HG03457 (cell line): ENCODE data around the gene ARF3.

Experiments
- ATAC-seq: cut with Tn5 transposase; IDR thresholded peaks from one replicate; pipeline ENCODE4 v1.9.1; 2021; ENCODE audit warnings: moderate number of reproducible peaks; ENCODE audit not compliant: unreplicated experiment

Gene ARF3

GRCh38 chr12:48967991-48968390 lies 10.7 kb upstream of the ARF3 start:
- ATAC-seq: no peak

- no peak for ATAC-seq
These were observed 9.0 kb upstream of the ARF3 start for GRCh38 chr12:48966177-48966895.

- no peak for ATAC-seq
These were observed 8.1 kb upstream of the ARF3 start for GRCh38 chr12:48965298-48965838.

GRCh38 chr12:48961801-48962200 lies 4.5 kb upstream of the ARF3 start:
- no peak for ATAC-seq

- ATAC-seq: no peak
These were observed 4.0 kb upstream of the ARF3 start for GRCh38 chr12:48961331-48961730.

- no peak for ATAC-seq
These were observed 3.5 kb upstream of the ARF3 start for GRCh38 chr12:48960834-48961233.

- ATAC-seq: no peak
These were observed 732 bp upstream of the ARF3 start for GRCh38 chr12:48958049-48958388.

- no peak for ATAC-seq
These were observed 777 bp downstream of the ARF3 start for GRCh38 chr12:48956279-48957140.

- no peak for ATAC-seq
These were observed 2.3 kb downstream of the ARF3 start for GRCh38 chr12:48954841-48955501.

- no peak for ATAC-seq
These were observed 3.2 kb downstream of the ARF3 start for GRCh38 chr12:48954061-48954460.

- no peak for ATAC-seq
These were observed 4.6 kb downstream of the ARF3 start for GRCh38 chr12:48952691-48953090.

- no peak for ATAC-seq
These were observed 9.6 kb downstream of the ARF3 start for GRCh38 chr12:48947727-48948126.

GRCh38 chr12:48946943-48947342 lies 10.3 kb downstream of the ARF3 start:
- no peak for ATAC-seq

GRCh38 chr12:48946205-48946604 lies 11.1 kb downstream of the ARF3 start:
- no peak for ATAC-seq

- no peak for ATAC-seq
These were observed 14.1 kb downstream of the ARF3 start for GRCh38 chr12:48943221-48943620.

GRCh38 chr12:48940181-48940580 lies 17.1 kb downstream of the ARF3 start:
- no peak for ATAC-seq

- no peak for ATAC-seq
These were observed 18.5 kb downstream of the ARF3 start for GRCh38 chr12:48938805-48939204.

- ATAC-seq: no peak
These were observed 20.1 kb downstream of the ARF3 start for GRCh38 chr12:48937170-48937569.

- no peak for ATAC-seq
These were observed 20.8 kb downstream of the ARF3 start for GRCh38 chr12:48936379-48936979.

- ATAC-seq: no peak
These were observed 23.0 kb downstream of the ARF3 start for GRCh38 chr12:48934312-48934706.

GRCh38 chr12:48933664-48934311 lies 23.5 kb downstream of the ARF3 start:
- ATAC-seq: no peak
